GM19099 (cell line): ENCODE measurements around the gene LIN28B.

Source experiments
- POLR2A ChIP-seq: IDR thresholded peaks from 3 replicates; pipeline ENCODE4 v1.6.1; 2011; ENCODE audit warnings: low read depth; ENCODE audit not compliant: insufficient read length; ENCODE audit errors: extremely low read depth

LIN28B gene

GRCh38 chr6:104952911-104953399 lies 4.0 kb upstream of the LIN28B start:
- no peak for TF ChIP-seq POLR2A

GRCh38 chr6:104954190-104954797 lies 2.6 kb upstream of the LIN28B start:
- no peak for TF ChIP-seq POLR2A

- TF ChIP-seq POLR2A = no peak
These were observed 1.4 kb upstream of the LIN28B start for GRCh38 chr6:104955491-104955890.

GRCh38 chr6:104955927-104956730 lies 778 bp upstream of the LIN28B start:
- no peak for TF ChIP-seq POLR2A

GRCh38 chr6:104957301-104958177 lies 632 bp downstream of the LIN28B start:
- TF ChIP-seq POLR2A = no peak

- no peak for TF ChIP-seq POLR2A
These were observed 1.5 kb downstream of the LIN28B start for GRCh38 chr6:104958178-104959025.

- no peak for TF ChIP-seq POLR2A
These were observed 2.3 kb downstream of the LIN28B start for GRCh38 chr6:104959026-104959858.

GRCh38 chr6:104969108-104969507 lies 12.2 kb downstream of the LIN28B start:
- no peak for TF ChIP-seq POLR2A

- TF ChIP-seq POLR2A = no peak
These were observed 13.1 kb downstream of the LIN28B start for GRCh38 chr6:104969785-104970581.

GRCh38 chr6:104973404-104973803 lies 16.5 kb downstream of the LIN28B start:
- no peak for TF ChIP-seq POLR2A

GRCh38 chr6:104983296-104983695 lies 26.4 kb downstream of the LIN28B start:
- TF ChIP-seq POLR2A = no peak

- TF ChIP-seq POLR2A = no peak
These were observed 26.9 kb downstream of the LIN28B start for GRCh38 chr6:104983776-104984175.

GRCh38 chr6:104984831-104985230 lies 27.9 kb downstream of the LIN28B start:
- TF ChIP-seq POLR2A = no peak
